PC-3 (cell line): ENCODE data around the gene MCUB. TPM values are rescaled to one million over a fixed set of nuclear protein-coding genes. Genes with fewer than 3 reads are reported as not detected.

Experiments used
- ATAC-seq: fragments of 200-7000 bp; cut with Tn5 transposase; 2 replicates; pipeline ENCODE4 v1.9.1; 2020; ENCODE audit warnings: mild to moderate bottlenecking, moderate library complexity
- BruUV-seq: library from RNA; stranded (reverse); fragments of 400-500 nt; replicated peaks from 2 replicates; lab custom pipeline; 2021; lab: Mats Ljungman, UMichigan
- CTCF ChIA-PET: fragments of 300-600 bp; sonication (Branson Sonifier 250); formaldehyde crosslinking; loops from one replicate; lab custom pipeline; 2022; ENCODE audit warnings: antibody characterized with exemption; lab: Charles Lee
- POLR2A ChIA-PET: fragments of 300-600 bp; sonication (Branson Sonifier 250); formaldehyde crosslinking; loops from one replicate; lab custom pipeline; 2022; ENCODE audit warnings: antibody characterized with exemption; ENCODE audit not compliant: unreplicated experiment; lab: Charles Lee
- DNase-seq: peaks from one replicate; pipeline ENCODE4 v3.0.0-alpha.2; 2015
- H2AFZ ChIP-seq: fragments of 300-600 bp; sonication (generic); 2 replicates; pipeline ENCODE4 v1.6.0; 2016; ENCODE audit warnings: antibody characterized with exemption, low read length
- H3F3A ChIP-seq: fragments of 300-600 bp; sonication (generic); one replicate; pipeline ENCODE4 v1.6.0; 2017; ENCODE audit warnings: antibody characterized with exemption, low read length, control low read depth, mild to moderate bottlenecking; ENCODE audit not compliant: unreplicated experiment
- H3K27ac ChIP-seq: fragments of 300-600 bp; sonication (generic); 2 replicates; pipeline ENCODE4 v1.5.1; 2016; ENCODE audit warnings: mild to moderate bottlenecking, low read length
- H3K27me3 ChIP-seq: fragments of 300-600 bp; sonication (generic); 2 replicates; pipeline ENCODE4 v1.6.1; 2016; ENCODE audit warnings: low read length, mixed read lengths
- H3K36me3 ChIP-seq: fragments of 300-600 bp; sonication (generic); 2 replicates; pipeline ENCODE4 v1.6.1; 2016; ENCODE audit warnings: low read depth, mixed run types, low read length, mixed read lengths
- H3K4me1 ChIP-seq: fragments of 300-600 bp; sonication (generic); 2 replicates; pipeline ENCODE4 v1.5.1; 2016; ENCODE audit warnings: low read length; ENCODE audit not compliant: insufficient read depth
- H3K4me2 ChIP-seq: fragments of 300-600 bp; sonication (generic); 2 replicates; pipeline ENCODE4 v1.6.0; 2016; ENCODE audit warnings: low read length
- H3K4me3 ChIP-seq: fragments of 300-600 bp; sonication (generic); 2 replicates; pipeline ENCODE4 v1.5.1; 2016; ENCODE audit warnings: mild to moderate bottlenecking, low read length, mixed read lengths
- H3K79me2 ChIP-seq: fragments of 300-600 bp; sonication (generic); 2 replicates; pipeline ENCODE4 v1.6.1; 2017; ENCODE audit warnings: low read length, mixed read lengths
- H3K9ac ChIP-seq: fragments of 300-600 bp; sonication (generic); 2 replicates; pipeline ENCODE4 v1.6.0; 2016; ENCODE audit warnings: mild to moderate bottlenecking, low read length
- H3K9me2 ChIP-seq: fragments of 300-600 bp; sonication (generic); replicated peaks from 2 replicates; pipeline ENCODE4 v1.6.1; 2016; ENCODE audit warnings: mixed run types, low read length, mixed read lengths
- H3K9me3 ChIP-seq: fragments of 300-600 bp; sonication (generic); 2 replicates; pipeline ENCODE4 v1.6.1; 2016; ENCODE audit warnings: low read length, mixed read lengths
- H4K20me1 ChIP-seq: fragments of 300-600 bp; sonication (generic); 2 replicates; pipeline ENCODE4 v1.6.1; 2016; ENCODE audit warnings: low read length, mixed read lengths
- EZH2 ChIP-seq: fragments of 300-600 bp; sonication (generic); IDR thresholded peaks from one replicate; pipeline ENCODE4 v1.6.1; 2017; ENCODE audit warnings: antibody characterized with exemption, mild to moderate bottlenecking, low read length; ENCODE audit not compliant: unreplicated experiment
- EZH2phosphoT487 ChIP-seq: fragments of 300-600 bp; sonication (generic); IDR thresholded peaks from 2 replicates; pipeline ENCODE4 v1.6.1; 2018; ENCODE audit warnings: mild to moderate bottlenecking, antibody characterized with exemption, low read length, borderline replicate concordance
- intact Hi-C: fragments of 100-400 bp; cut with micrococcal nuclease; formaldehyde crosslinking; loops from 2 replicates; pipeline ENCODE4 v1.9.0; 2023
- total RNA-seq: library from RNA; depleted of rRNA; stranded (reverse); fragments of >200 nt; gene quantifications from 2 replicates; pipeline ENCODE4 v1.2.3, GENCODE V29; 2014
- TF ChIP-seq, protein P1 (sequence below): fragments of 300-600 bp; sonication (generic); conservative IDR thresholded peaks from 2 replicates; pipeline ENCODE4 v1.5.1; 2017; ENCODE audit warnings: antibody characterized with exemption, low read depth, mild to moderate bottlenecking, low read length

MCUB gene
- total RNA-seq, 1 experiment from 2014 or later, result 18.4 TPM

GRCh38 chr4:109599046-109599652, 39.1 kb downstream of the MCUB start:
- H3K27me3 ChIP-seq, result no peaks in the 10 kb centered on the region
- H3F3A ChIP-seq, result no peaks in the 10 kb centered on the region
- no peaks in the 10 kb centered on the region for H4K20me1 ChIP-seq
- H3K36me3 ChIP-seq, result no peaks in the 10 kb centered on the region
- H3K27ac ChIP-seq, result no peak overlapping the region
- H3K4me2 ChIP-seq, result no peak overlapping the region
- no peak overlapping the region for H2AFZ ChIP-seq
- BruUV-seq, result no TSS peak
- no peaks in the 10 kb centered on the region for H3K79me2 ChIP-seq
- no peaks in the 10 kb centered on the region for H3K9me3 ChIP-seq
- no peak overlapping the region for H3K9ac ChIP-seq
- ATAC-seq, result no peak
- no peaks in the 10 kb centered on the region for H3K9me2 ChIP-seq
- intact Hi-C loops, result no loop called here
- ChIA-PET CTCF (no interaction called here), POLR2A (no interaction called here)
- no peak overlapping the region for H3K4me3 ChIP-seq
- TF ChIP-seq, protein P1, sequence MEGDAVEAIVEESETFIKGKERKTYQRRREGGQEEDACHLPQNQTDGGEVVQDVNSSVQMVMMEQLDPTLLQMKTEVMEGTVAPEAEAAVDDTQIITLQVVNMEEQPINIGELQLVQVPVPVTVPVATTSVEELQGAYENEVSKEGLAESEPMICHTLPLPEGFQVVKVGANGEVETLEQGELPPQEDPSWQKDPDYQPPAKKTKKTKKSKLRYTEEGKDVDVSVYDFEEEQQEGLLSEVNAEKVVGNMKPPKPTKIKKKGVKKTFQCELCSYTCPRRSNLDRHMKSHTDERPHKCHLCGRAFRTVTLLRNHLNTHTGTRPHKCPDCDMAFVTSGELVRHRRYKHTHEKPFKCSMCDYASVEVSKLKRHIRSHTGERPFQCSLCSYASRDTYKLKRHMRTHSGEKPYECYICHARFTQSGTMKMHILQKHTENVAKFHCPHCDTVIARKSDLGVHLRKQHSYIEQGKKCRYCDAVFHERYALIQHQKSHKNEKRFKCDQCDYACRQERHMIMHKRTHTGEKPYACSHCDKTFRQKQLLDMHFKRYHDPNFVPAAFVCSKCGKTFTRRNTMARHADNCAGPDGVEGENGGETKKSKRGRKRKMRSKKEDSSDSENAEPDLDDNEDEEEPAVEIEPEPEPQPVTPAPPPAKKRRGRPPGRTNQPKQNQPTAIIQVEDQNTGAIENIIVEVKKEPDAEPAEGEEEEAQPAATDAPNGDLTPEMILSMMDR, result no peak
- TF ChIP-seq EZH2 (no peak), EZH2phosphoT487 (no peak)
- no peaks in the 10 kb centered on the region for H3K4me1 ChIP-seq
- no peak for DNase-seq

DNA sequence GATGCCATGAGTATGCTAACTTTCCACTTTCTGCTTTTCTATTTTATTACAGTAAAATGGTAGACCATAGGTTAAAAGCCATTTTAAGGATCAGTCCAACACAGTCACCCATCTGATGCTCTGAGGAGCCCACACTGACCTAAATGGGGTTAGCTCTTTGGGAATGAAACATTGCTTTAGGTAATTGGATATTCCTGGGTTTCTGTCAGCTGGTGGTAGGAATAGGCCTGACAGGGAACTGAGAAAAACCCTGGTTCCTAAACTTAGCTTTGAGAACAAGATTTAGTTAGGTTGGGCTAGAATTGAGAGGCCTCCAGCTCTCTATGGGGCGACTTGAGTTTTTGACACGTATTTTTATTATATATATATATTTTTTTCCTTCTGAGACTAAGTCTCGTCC, 40.4 kb downstream of the MCUB start:
- CTCF ChIA-PET, result no interaction called here
- Histone ChIP-seq H3K9me3 (no peaks in the 10 kb centered on the region), H3K27me3 (no peaks in the 10 kb centered on the region), H3K9me2 (no peaks in the 10 kb centered on the region), H3K9ac (no peak overlapping the region), H3F3A (no peaks in the 10 kb centered on the region), H3K4me1 (no peaks in the 10 kb centered on the region), H2AFZ (no peak overlapping the region), H3K4me3 (no peak overlapping the region), H3K36me3 (no peaks in the 10 kb centered on the region), H3K27ac (no peak overlapping the region), H3K4me2 (no peak overlapping the region), H3K79me2 (no peaks in the 10 kb centered on the region), H4K20me1 (no peaks in the 10 kb centered on the region)
- TF ChIP-seq, protein P1, result no peak
- TF ChIP-seq EZH2phosphoT487 (no peak), EZH2 (no peak)
- POLR2A ChIA-PET, result no interaction called here
- DNase-seq (no peak), ATAC-seq (no peak)
- intact Hi-C loops, result no loop called here
- no TSS peak for BruUV-seq

- no peak for DNase-seq
- Histone ChIP-seq H2AFZ (no peak overlapping the region), H3K27ac (no peak overlapping the region), H3K9ac (no peak overlapping the region), H3K9me2 (no peaks in the 10 kb centered on the region), H3K27me3 (no peaks in the 10 kb centered on the region), H3K9me3 (no peaks in the 10 kb centered on the region), H3K79me2 (no peaks in the 10 kb centered on the region), H3K4me2 (no peak overlapping the region), H3K4me3 (no peak overlapping the region), H4K20me1 (no peaks in the 10 kb centered on the region), H3F3A (no peaks in the 10 kb centered on the region), H3K4me1 (no peaks in the 10 kb centered on the region), H3K36me3 (no peaks in the 10 kb centered on the region)
- CTCF ChIA-PET, result no interaction called here
- no peak for ATAC-seq
- TF ChIP-seq EZH2 (no peak), EZH2phosphoT487 (no peak)
- TF ChIP-seq, protein P1, result no peak
- intact Hi-C loops, result no loop called here
- POLR2A ChIA-PET, result no interaction called here
- BruUV-seq, result no TSS peak
Measured at GRCh38 chr4:109601336-109601735, 41.3 kb downstream of the MCUB start.
